BLaER1 (cell line): ENCODE measurements around the gene KNSTRN.

Experiments used
- H3K27ac ChIP-seq: shearing (Covaris generic); formaldehyde crosslinking; 2 replicates; pipeline ENCODE4 v1.8.1; 2022
- H3K27me3 ChIP-seq: shearing (Covaris generic); formaldehyde crosslinking; 2 replicates; pipeline ENCODE4 v1.8.1; 2022
- H3K36me3 ChIP-seq: shearing (Covaris generic); formaldehyde crosslinking; 2 replicates; pipeline ENCODE4 v1.8.1; 2022
- H3K4me1 ChIP-seq: shearing (Covaris generic); formaldehyde crosslinking; 2 replicates; pipeline ENCODE4 v1.8.1; 2022
- H3K4me2 ChIP-seq: shearing (Covaris generic); formaldehyde crosslinking; 2 replicates; pipeline ENCODE4 v1.8.1; 2022
- H3K4me3 ChIP-seq: shearing (Covaris generic); formaldehyde crosslinking; 2 replicates; pipeline ENCODE4 v1.8.1; 2022
- H3K9ac ChIP-seq: shearing (Covaris generic); formaldehyde crosslinking; 2 replicates; pipeline ENCODE4 v1.8.1; 2022
- H3K9me3 ChIP-seq: shearing (Covaris generic); formaldehyde crosslinking; 2 replicates; pipeline ENCODE4 v1.8.1; 2022
- H4K20me1 ChIP-seq: shearing (Covaris generic); formaldehyde crosslinking; 2 replicates; pipeline ENCODE4 v1.8.1; 2022
- Cebpa-rat ChIP-seq: shearing (Covaris generic); IDR thresholded peaks from 2 replicates; pipeline ENCODE4 v1.8.1; 2022

The KNSTRN gene

GRCh38 chr15:40436892-40437751, 54.6 kb downstream of the KNSTRN start:
- H3K4me2 ChIP-seq = peak overlapping the region; percentile 99
- peak overlapping the region; percentile 68 for H3K4me3 ChIP-seq
- H3K9ac ChIP-seq = peak overlapping the region; percentile 74

GRCh38 chr15:40437752-40438687, 55.5 kb downstream of the KNSTRN start:
- Histone ChIP-seq H3K9ac (no peak overlapping the region; the same call in 1 of the 2 replicates), H3K4me1 (peaks cover 68% of the 10 kb centered on the region), H4K20me1 (peaks cover 20% of the 10 kb centered on the region), H3K27ac (no peak overlapping the region), H3K4me3 (no peak overlapping the region), H3K27me3 (peaks cover 49% of the 10 kb centered on the region; the same call in 1 of the 2 replicates), H3K4me2 (peak overlapping the region; percentile 99), H3K9me3 (no peaks in the 10 kb centered on the region), H3K36me3 (no peaks in the 10 kb centered on the region)
- no peak for TF ChIP-seq Cebpa-rat

More at GRCh38 chr15:40436892-40437751, 54.6 kb downstream of the KNSTRN start:
- Histone ChIP-seq H3K27ac (peak overlapping the region; percentile 76; the same call in 1 of the 2 replicates), H3K4me1 (peaks cover 61% of the 10 kb centered on the region), H4K20me1 (peaks cover 11% of the 10 kb centered on the region), H3K36me3 (no peaks in the 10 kb centered on the region; the same call in 1 of the 2 replicates), H3K27me3 (peaks cover 43% of the 10 kb centered on the region; the same call in 1 of the 2 replicates), H3K9me3 (no peaks in the 10 kb centered on the region)
- TF ChIP-seq Cebpa-rat = no peak

GRCh38 chr15:40438712-40439111, 56.2 kb downstream of the KNSTRN start:
- Histone ChIP-seq H3K9ac (no peak overlapping the region; the same call in 1 of the 2 replicates), H3K4me1 (peaks cover 75% of the 10 kb centered on the region), H4K20me1 (peaks cover 27% of the 10 kb centered on the region), H3K27ac (no peak overlapping the region), H3K4me2 (peak overlapping the region; percentile 99), H3K36me3 (no peaks in the 10 kb centered on the region), H3K27me3 (peaks cover 50% of the 10 kb centered on the region; the same call in 1 of the 2 replicates), H3K4me3 (no peak overlapping the region), H3K9me3 (no peaks in the 10 kb centered on the region)
- TF ChIP-seq Cebpa-rat = no peak

- Histone ChIP-seq H3K27me3 (peaks cover 50% of the 10 kb centered on the region; the same call in 1 of the 2 replicates), H3K4me2 (peak overlapping the region; percentile 99), H3K9ac (peak overlapping the region; percentile 76), H4K20me1 (peaks cover 35% of the 10 kb centered on the region), H3K9me3 (no peaks in the 10 kb centered on the region), H3K4me1 (peaks cover 79% of the 10 kb centered on the region), H3K36me3 (no peaks in the 10 kb centered on the region), H3K27ac (no peak overlapping the region), H3K4me3 (peak overlapping the region; percentile 92)
- TF ChIP-seq Cebpa-rat = no peak
Measured at GRCh38 chr15:40439461-40439959, 57.0 kb downstream of the KNSTRN start.

- H3K4me2 ChIP-seq = peak overlapping the region; percentile 99
- H3K4me3 ChIP-seq = peak overlapping the region; percentile 92
- no peaks in the 10 kb centered on the region for H3K36me3 ChIP-seq
- peaks cover 77% of the 10 kb centered on the region for H3K4me1 ChIP-seq
- peaks cover 41% of the 10 kb centered on the region for H4K20me1 ChIP-seq
- H3K27ac ChIP-seq = peak overlapping the region; percentile 53
- no peak for TF ChIP-seq Cebpa-rat
- peaks cover 49% of the 10 kb centered on the region; the same call in 1 of the 2 replicates for H3K27me3 ChIP-seq
- H3K9me3 ChIP-seq = no peaks in the 10 kb centered on the region
- H3K9ac ChIP-seq = peak overlapping the region; percentile 76
Measured at GRCh38 chr15:40439960-40440742, 57.6 kb downstream of the KNSTRN start.

- Histone ChIP-seq H3K27me3 (peaks cover 44% of the 10 kb centered on the region; the same call in 1 of the 2 replicates), H3K4me2 (peak within 1 kb of the TSS; percentile 99), H3K4me3 (peak within 1 kb of the TSS; percentile 92), H3K9ac (peak within 1 kb of the TSS; percentile 86), H4K20me1 (peaks cover 49% of the 10 kb centered on the region), H3K9me3 (no peaks in the 10 kb centered on the region), H3K27ac (peak within 1 kb of the TSS; percentile 74), H3K4me1 (peaks cover 69% of the 10 kb centered on the region), H3K36me3 (0 out of 2 replicates have a peak, but pooled peaks cover 6% of the 10 kb centered on the region)
- no peak for TF ChIP-seq Cebpa-rat
Measured at GRCh38 chr15:40440743-40441564, 58.4 kb downstream of the KNSTRN start, which contains the start of gene BAHD1. TSS of gene BAHD1 (plus strand) at chr15:40440953. CDS start at chr15:40458465, 17,512 bp downstream.

GRCh38 chr15:40441565-40442531, 59.3 kb downstream of the KNSTRN start:
- TF ChIP-seq Cebpa-rat = no peak
- H3K27me3 ChIP-seq = peaks cover 41% of the 10 kb centered on the region; the same call in 1 of the 2 replicates
- H3K4me3 ChIP-seq = peak overlapping the region; percentile 92
- peak overlapping the region; percentile 86 for H3K9ac ChIP-seq
- H3K27ac ChIP-seq = peak overlapping the region; percentile 74
- H4K20me1 ChIP-seq = peaks cover 58% of the 10 kb centered on the region
- H3K9me3 ChIP-seq = no peaks in the 10 kb centered on the region
- H3K36me3 ChIP-seq = 0 out of 2 replicates have a peak, but pooled peaks cover 14% of the 10 kb centered on the region
- peak overlapping the region; percentile 97 for H3K4me2 ChIP-seq
- peaks cover 60% of the 10 kb centered on the region for H3K4me1 ChIP-seq
